A172 (cell line): ENCODE measurements around the gene ATP10A. TPM values are rescaled to one million over a fixed set of nuclear protein-coding genes. Genes with fewer than 3 reads are reported as not detected.
"Not testable (repeated sequence)": the region's sequence is repeated elsewhere in the genome, so short reads cannot be mapped to it uniquely, and the experiment has no call there.

ENCODE experiments used
- DNase-seq: peaks from one replicate; pipeline ENCODE4 v3.0.0-alpha.2; 2015; ENCODE audit warnings: low spot score
- total RNA-seq: library from RNA; depleted of rRNA; stranded (reverse); fragments of >200 nt; shearing (Covaris generic); gene quantifications from 2 replicates; pipeline ENCODE4 v1.2.3, GENCODE V29; 2014

The ATP10A gene
- total RNA-seq, 1 experiment from 2014 or later = not detected

DNA sequence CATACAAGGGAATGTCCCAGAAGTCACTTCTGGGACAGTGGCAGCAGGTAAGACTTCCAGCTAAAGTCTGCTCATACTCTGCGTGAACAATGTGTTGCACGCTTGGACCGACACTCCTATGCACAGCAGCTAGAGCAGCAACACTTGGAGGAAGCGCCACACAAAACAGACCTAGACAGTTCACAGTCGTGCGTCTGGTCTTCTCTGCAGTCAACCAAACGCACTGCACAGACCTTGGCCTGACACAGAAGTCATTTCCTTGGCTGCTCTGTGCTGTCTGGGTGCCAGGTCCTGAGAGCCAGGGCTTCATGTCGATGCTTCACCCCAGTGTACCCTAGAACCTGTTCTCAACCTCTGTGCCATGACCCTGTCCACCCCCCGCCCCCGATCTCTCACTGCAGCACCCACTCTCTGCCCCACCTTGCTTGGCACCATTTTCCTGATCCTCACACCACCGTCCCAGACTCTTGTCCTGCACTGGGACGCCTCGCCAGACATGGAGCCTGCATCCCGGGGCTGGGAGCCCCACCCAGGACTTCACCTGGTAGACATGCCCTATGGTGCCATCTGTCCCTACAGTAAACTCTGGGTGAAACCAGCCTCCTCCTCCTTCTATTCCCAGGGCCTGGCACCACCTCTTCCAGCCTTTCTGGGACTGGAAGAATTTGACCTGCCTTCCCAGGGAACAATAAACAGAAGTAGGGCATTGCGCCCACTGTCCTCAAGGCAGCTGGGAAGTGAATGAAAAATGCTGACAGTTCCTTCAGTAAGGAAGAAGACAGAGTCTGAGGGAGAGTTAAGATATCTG lies 3.1 kb downstream of the ATP10A start:
- DNase-seq = no peak

- DNase-seq = no peak
Measured at GRCh38 chr15:25858952-25859760, 4.0 kb downstream of the ATP10A start.

- not testable (repeated sequence) for DNase-seq
Measured at GRCh38 chr15:25856059-25856458, 7.1 kb downstream of the ATP10A start.

DNA sequence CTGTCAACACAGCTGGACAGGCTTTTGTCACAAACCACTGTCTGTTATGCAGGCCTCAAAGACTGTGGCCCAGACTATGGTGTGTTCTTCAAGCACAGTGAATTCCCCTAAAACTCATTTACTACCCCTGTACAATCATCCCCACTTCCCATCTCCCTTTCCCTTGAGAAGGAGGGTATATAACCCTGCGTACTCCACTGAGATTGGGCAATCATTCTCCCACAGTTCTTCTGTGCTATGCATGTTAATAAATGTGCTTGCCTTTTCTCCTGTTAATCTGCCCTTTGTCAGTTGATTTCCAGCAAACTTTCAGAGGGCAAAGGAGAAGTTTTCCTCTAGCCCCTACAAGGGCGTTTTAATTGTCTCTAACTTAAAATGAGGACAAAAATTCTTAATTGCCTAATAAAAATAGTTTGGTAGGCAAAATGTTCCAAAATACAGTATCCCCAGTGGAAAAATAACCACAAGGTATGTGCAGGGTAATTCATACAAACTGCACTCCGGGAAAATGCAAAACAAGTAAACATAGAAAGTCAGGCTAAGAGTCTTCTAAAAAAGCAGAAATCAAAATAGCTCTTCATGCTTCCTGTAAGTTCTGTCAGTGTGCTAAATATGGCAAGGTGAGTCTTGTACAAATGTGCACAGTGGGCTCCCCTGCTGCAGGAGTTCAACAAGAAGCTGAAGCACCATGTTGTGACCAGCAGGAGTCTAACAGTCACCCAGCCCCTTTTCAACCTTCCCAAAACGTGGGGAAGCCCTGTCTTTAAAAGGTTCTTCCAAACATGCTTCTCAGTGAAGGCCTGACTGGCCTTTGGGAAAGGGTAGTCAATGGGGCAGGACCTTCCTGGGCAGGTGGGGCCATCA lies 10.2 kb downstream of the ATP10A start:
- no peak for DNase-seq

- no peak for DNase-seq
Measured at GRCh38 chr15:25852027-25852426, 11.1 kb downstream of the ATP10A start.

DNA sequence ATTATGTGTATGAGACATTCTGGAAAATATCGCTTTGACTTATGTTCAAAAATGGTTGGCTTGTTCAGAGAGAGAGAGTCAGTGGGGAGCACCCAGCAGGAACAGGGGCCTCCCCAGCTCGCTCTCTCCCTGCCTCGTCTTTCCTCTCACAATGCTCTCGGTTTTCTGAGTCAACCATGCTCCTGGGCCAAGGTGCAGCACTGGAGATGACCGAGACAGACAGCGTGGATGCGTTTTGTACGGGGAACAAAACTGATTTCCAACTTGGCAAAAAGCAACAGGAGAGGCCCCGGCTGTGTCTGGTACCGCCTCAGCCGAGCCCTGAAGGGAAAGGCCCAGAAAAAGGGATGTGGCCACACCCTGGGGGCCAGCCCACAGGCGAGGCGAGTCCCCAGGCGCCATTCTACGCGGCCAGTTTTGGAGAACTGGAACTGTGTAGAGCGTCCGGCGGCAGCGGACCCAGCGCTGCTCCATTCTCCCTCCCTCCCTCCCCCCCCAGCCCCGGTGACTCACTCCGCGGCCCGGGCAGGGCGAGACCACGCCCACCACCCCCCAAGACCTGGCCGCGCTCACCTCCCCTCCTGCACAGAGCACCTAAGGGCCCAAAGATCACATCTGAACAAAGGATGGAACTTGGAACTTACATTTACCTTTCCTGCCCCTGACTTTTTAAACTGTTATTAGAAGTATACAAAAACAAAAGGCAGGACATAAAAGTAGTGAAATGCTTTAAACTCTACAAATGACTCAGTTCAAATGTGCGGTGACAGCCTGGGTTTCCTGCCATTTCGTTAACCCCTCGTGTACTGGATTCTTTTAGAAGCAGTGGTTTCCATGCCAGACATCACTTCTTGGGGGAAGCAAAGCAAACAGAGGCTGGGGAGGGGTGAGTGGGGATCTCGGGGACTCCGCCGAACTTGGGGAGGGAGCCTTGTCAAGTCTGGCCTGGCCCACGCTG lies 12.7 kb downstream of the ATP10A start:
- DNase-seq = no peak

DNA sequence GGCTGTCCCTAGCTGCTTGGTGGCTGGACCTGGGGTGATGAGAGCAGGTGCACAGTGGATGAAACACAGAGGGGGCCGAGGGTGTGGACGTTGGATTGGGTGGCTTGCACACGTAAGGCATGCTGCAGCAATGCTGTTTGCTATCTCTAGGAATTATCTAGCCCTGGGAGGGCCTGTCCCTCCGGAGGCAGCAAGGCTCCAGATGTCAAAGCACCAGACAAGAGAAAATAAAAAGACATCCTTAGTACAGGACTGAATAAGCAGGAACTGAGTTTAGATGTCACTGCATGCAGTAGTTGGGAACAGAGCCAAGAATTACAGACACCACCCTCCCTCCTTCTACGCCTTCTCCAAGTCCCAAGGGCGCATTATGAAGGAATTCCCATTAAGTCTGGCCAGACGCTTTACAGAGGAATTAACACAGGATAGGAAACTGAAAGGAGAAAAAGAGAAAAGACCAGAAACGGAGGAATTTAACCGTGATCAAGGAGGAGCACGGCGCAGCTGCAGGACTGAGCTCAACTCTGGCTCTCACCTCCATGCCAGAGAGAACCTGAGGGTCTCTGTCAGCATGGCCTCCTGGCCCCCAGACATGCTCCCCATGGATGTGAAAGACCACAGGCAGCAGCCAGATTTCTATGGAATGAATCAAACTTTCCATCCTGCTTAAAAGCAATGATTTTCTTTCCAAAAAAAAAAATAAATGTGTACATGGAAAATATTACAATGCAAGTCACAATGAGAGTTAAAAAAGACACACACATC lies 13.8 kb downstream of the ATP10A start:
- DNase-seq = no peak

- DNase-seq = no peak
Measured at GRCh38 chr15:25848784-25849156, 14.4 kb downstream of the ATP10A start.

GRCh38 chr15:25848325-25848724 lies 14.8 kb downstream of the ATP10A start:
- DNase-seq = no peak

GRCh38 chr15:25847051-25847450 lies 16.1 kb downstream of the ATP10A start:
- DNase-seq = no peak

- no peak for DNase-seq
Measured at GRCh38 chr15:25846377-25846776, 16.8 kb downstream of the ATP10A start.

DNA sequence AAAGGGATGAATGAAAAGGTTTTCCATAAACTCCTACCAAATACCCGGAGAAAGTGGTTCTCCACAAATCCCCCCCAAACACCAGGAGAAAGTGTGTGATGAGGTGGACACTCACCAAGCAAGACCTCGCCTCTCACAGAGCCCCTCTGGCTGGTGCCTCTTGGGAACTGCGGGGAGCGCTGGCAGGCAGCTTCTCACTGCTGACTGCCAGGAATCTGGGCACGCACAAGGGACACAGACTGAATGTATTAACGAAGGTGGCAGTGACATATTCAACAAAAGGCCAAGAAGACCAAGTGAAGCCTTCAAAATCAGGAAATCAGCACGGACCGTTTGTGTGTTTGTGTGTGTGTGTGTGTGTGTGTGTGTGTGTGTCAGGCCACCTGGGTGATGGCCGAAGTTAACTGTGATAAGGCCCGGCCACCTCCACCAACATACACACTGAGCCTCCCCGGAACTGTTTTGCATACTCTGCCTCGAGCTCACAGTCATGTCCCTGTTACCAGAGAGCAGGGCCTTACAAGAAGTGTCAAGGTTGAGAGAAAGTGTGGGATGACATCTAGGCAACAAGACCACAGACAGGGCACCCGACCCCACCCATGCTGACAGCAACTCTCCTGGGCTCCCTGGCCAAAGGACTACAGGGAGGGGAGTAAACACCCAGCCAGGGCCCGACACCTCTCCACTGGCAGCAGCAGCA lies 18.0 kb downstream of the ATP10A start:
- no peak for DNase-seq

GRCh38 chr15:25844542-25844941 lies 18.6 kb downstream of the ATP10A start:
- DNase-seq = no peak

DNA sequence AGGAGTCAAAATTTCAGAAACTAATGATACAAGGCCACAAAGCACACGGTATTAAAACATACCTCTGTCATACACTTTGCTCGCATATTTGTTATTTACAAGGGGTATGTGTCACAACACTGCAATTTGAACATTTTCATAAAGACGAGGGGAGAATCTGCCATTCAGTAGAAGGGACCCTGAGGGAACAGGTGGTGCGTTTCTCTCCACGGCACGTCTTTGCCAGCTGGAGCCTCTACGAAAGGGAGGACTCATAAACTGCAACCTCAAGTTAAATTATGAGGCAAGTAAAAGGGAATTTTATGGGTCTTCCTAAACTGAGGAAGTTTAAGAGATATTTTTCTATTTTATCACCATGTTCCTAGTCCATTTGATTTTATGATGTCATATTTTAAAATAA lies 19.1 kb downstream of the ATP10A start:
- DNase-seq = no peak

DNA sequence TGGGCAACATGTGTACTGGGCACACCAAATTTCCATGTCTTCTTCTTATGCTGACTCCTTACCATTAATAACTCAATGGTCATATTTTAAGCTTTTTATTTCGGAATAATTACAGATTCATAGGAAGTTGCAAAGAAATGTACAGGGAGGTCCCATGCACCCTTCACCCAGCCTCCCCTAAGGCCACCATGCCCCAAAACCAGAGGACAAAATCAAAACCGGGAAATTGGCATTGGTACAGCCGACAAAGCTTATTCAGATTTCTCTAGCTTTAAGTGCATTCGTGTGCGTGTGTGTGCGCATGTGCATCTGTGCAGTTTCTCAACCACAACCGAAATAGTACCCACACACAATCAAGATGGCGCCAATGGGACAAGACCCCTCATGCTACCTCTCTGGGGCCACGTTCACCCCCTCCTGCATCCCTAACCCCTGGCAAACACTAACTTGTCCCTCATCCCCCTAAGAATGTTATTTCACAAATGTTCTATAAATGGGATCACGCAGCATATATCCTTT lies 23.4 kb downstream of the ATP10A start:
- DNase-seq = no peak

DNA sequence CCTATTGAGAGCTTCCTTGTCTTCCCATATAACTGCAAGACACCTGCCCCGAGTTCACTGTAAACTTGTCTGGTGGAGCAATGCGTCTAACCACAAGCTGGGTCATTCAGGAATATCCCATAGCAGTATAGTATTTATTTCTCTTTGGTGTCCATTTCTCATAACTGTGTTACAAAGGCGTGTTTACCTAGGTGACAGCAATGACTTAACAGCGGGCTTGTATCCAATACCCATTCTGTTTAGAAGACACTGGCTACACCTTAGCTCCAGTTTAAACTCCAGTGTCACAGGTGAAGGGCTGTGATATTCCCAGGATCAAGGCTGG lies 24.3 kb downstream of the ATP10A start:
- no peak for DNase-seq

DNA sequence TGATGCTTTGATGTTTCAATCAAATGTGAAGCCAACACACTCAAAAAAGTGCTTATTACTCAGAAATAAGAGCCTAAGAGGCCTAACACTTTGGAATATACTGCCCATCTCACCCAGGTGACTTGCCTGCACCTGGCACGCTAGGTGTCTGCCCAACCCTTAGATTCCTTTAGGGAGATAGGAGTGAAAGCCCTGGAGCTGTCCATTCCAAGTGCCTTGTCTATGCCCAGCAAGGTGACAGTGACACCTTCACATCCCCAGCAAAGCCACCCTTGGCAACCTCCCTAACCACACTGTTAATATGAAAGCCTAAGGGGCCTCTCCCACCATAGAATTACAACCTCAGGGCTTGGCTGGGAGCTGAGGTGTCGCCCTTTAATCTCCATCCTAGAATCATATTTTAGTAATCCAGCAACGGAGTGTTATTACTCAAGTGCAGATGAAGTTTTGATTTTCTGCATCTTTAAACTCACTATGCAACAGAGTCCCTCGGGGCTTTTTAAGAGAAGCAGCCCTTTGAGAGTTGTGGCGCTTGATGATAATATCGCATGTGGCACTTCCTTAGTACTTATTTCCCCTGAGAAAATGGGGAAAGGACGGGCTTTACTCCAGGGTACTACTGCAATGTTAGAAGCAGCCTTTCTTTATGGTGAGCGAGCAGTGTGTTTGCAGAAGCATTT lies 24.8 kb downstream of the ATP10A start:
- DNase-seq = no peak

DNA sequence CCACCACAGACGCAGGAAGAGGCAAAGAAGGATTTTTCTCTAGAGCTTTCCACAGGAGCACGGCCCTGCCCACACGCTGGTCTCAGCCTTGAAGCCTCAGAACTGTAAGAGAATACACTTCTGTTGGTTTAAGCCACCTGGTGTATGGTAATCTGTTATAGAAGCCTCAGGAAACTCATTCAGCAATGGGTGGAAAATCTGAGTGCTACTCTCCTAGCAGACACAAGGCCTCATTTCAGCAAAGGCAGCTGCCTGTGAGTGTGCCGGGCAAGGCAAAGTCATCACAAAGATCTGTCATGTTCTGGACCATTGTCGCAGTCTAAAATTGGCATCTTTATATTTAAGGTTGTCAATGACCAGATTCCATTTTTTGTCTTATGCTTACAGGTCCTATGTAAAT lies 31.0 kb downstream of the ATP10A start:
- DNase-seq = no peak
